Thyroid gland (tissue), 4 donors: ENCODE data around the gene MZF1.

Source experiments
- CTCF ChIP-seq, 6 experiments: fragments of 200-600 bp in 3 of 6; fragments of 450-650 bp in 3 of 6; sonication (generic) in 3 of 6; IDR thresholded peaks; one replicate each; pipeline ENCODE4 v1.5.1; 2016 to 2019; ENCODE audit warnings: antibody characterized with exemption in 6 of 6, mild to moderate bottlenecking in 2 of 6, inconsistent platforms in 1 of 6, moderate library complexity in 1 of 6
- POLR2A ChIP-seq, 2 donors: fragments of 450-650 bp; IDR thresholded peaks; one replicate each; pipeline ENCODE4 v1.6.1; 2017; ENCODE audit warnings: antibody characterized with exemption in 2 of 2, mild to moderate bottlenecking in 2 of 2, moderate library complexity in 1 of 2

GRCh38 chr19:58535857-58536256 lies 37.3 kb downstream of the MZF1 start:
- TF ChIP-seq CTCF (IDR thresholded peaks at IDR 0.05) (no peak), POLR2A (IDR thresholded peaks at IDR 0.05) (no peak)
